MM.1S (cell line): ENCODE measurements around the gene FRAS1.

Source experiments
- DNase-seq: peaks from one replicate; pipeline ENCODE4 v3.0.0-alpha.2; 2015
- H2AFZ ChIP-seq: fragments of 300-600 bp; sonication (generic); 2 replicates; pipeline ENCODE4 v1.6.0; 2016; ENCODE audit warnings: antibody characterized with exemption, low read length
- H3F3A ChIP-seq: fragments of 300-600 bp; sonication (generic); 2 replicates; pipeline ENCODE4 v1.6.1; 2016; ENCODE audit warnings: mild to moderate bottlenecking, antibody characterized with exemption, low read length, moderate library complexity, mixed read lengths; ENCODE audit not compliant: insufficient read depth
- H3K27ac ChIP-seq: fragments of 300-600 bp; sonication (generic); 2 replicates; pipeline ENCODE4 v1.5.1; 2016; ENCODE audit warnings: mild to moderate bottlenecking, low read length
- H3K27me3 ChIP-seq: fragments of 300-600 bp; sonication (generic); replicated peaks from 2 replicates; pipeline ENCODE4 v1.6.0; 2016; ENCODE audit warnings: low read length; ENCODE audit not compliant: insufficient read depth
- H3K36me3 ChIP-seq: fragments of 300-600 bp; sonication (generic); replicated peaks from 2 replicates; pipeline ENCODE4 v1.6.1; 2016; ENCODE audit warnings: mild to moderate bottlenecking, low read length, mixed read lengths; ENCODE audit not compliant: insufficient read depth
- H3K4me1 ChIP-seq: fragments of 300-600 bp; sonication (generic); 2 replicates; pipeline ENCODE4 v1.6.1; 2016; ENCODE audit warnings: low read length, mixed read lengths
- H3K4me2 ChIP-seq: fragments of 300-600 bp; sonication (generic); 2 replicates; pipeline ENCODE4 v1.6.0; 2016; ENCODE audit warnings: low read depth, low read length
- H3K4me3 ChIP-seq: fragments of 300-600 bp; sonication (generic); 2 replicates; pipeline ENCODE4 v1.5.1; 2016; ENCODE audit warnings: low read length, mixed read lengths
- H3K79me2 ChIP-seq: fragments of 300-600 bp; sonication (generic); 2 replicates; pipeline ENCODE4 v1.6.1; 2016; ENCODE audit warnings: mixed run types, low read length, mixed read lengths
- H3K9ac ChIP-seq: fragments of 300-600 bp; sonication (generic); 2 replicates; pipeline ENCODE4 v1.6.1; 2016; ENCODE audit warnings: low read length, mixed read lengths
- H3K9me2 ChIP-seq: fragments of 300-600 bp; sonication (generic); replicated peaks from 2 replicates; pipeline ENCODE4 v1.6.1; 2016; ENCODE audit warnings: mild to moderate bottlenecking, low read length, mixed read lengths; ENCODE audit not compliant: insufficient read depth
- H3K9me3 ChIP-seq: fragments of 300-600 bp; sonication (generic); replicated peaks from 2 replicates; pipeline ENCODE4 v1.6.1; 2016; ENCODE audit warnings: mild to moderate bottlenecking, low read length, mixed read lengths; ENCODE audit not compliant: insufficient read depth
- H4K20me1 ChIP-seq: fragments of 300-600 bp; sonication (generic); 2 replicates; pipeline ENCODE4 v1.6.1; 2016; ENCODE audit warnings: mild to moderate bottlenecking, low read length, moderate library complexity, mixed read lengths; ENCODE audit not compliant: insufficient read depth
- CTCF ChIP-seq: fragments of 300-600 bp; sonication (generic); IDR thresholded peaks from 2 replicates; pipeline ENCODE4 v1.5.1; 2016; ENCODE audit warnings: antibody characterized with exemption, low read length, mixed read lengths
- EZH2 ChIP-seq: fragments of 300-600 bp; sonication (generic); optimal IDR thresholded peaks from 2 replicates; pipeline ENCODE3; 2017; ENCODE audit warnings: low read depth, mild to moderate bottlenecking, antibody characterized with exemption, low read length, mixed read lengths
- EZH2phosphoT487 ChIP-seq: fragments of 300-600 bp; sonication (generic); IDR thresholded peaks from 2 replicates; pipeline ENCODE4 v1.6.1; 2018; ENCODE audit warnings: antibody characterized with exemption, low read length

Gene FRAS1

GRCh38 chr4:78591404-78591803 is 534.3 kb downstream of the FRAS1 start:
- no peak overlapping the region for H2AFZ ChIP-seq
- H3K27me3 ChIP-seq = no peaks in the 10 kb centered on the region
- H3K9me3 ChIP-seq = no peaks in the 10 kb centered on the region
- no peak for DNase-seq
- no peak for TF ChIP-seq EZH2phosphoT487
- TF ChIP-seq EZH2 = no peak
- no peak for TF ChIP-seq CTCF
- H3F3A ChIP-seq = no peaks in the 10 kb centered on the region
- no peaks in the 10 kb centered on the region for H3K36me3 ChIP-seq
- H3K79me2 ChIP-seq = no peaks in the 10 kb centered on the region
- H4K20me1 ChIP-seq = no peaks in the 10 kb centered on the region
- no peak overlapping the region for H3K27ac ChIP-seq
- no peaks in the 10 kb centered on the region for H3K4me1 ChIP-seq
- H3K4me3 ChIP-seq = no peak overlapping the region
- no peak overlapping the region for H3K9ac ChIP-seq
- H3K9me2 ChIP-seq = no peaks in the 10 kb centered on the region
- H3K4me2 ChIP-seq = no peak overlapping the region

- DNase-seq = no peak
- TF ChIP-seq CTCF (peak; percentile 45), EZH2phosphoT487 (no peak)
Measured at GRCh38 chr4:78592088-78592783, 535.1 kb downstream of the FRAS1 start.

More at GRCh38 chr4:78592088-78592783, 535.1 kb downstream of the FRAS1 start:
- no peaks in the 10 kb centered on the region for H3K36me3 ChIP-seq
- no peak overlapping the region for H3K27ac ChIP-seq
- no peak overlapping the region for H3K4me3 ChIP-seq
- no peaks in the 10 kb centered on the region for H3K9me3 ChIP-seq
- H2AFZ ChIP-seq = no peak overlapping the region
- H3K9ac ChIP-seq = no peak overlapping the region
- no peaks in the 10 kb centered on the region for H3K79me2 ChIP-seq
- no peaks in the 10 kb centered on the region for H3K4me1 ChIP-seq
- H3F3A ChIP-seq = no peaks in the 10 kb centered on the region
- H3K9me2 ChIP-seq = no peaks in the 10 kb centered on the region
- no peak overlapping the region for H3K4me2 ChIP-seq
- no peaks in the 10 kb centered on the region for H4K20me1 ChIP-seq
- H3K27me3 ChIP-seq = no peaks in the 10 kb centered on the region
